ENCODE data around the gene UNC50. TPM values are rescaled to one million over a fixed set of nuclear protein-coding genes. Genes with fewer than 3 reads are reported as not detected.

UNC50 gene
- total RNA-seq, 4 donors from 2014 or later, result 12.0 to 57.9 (median 33.9) TPM

GRCh38 chr2:98632351-98632750 lies 24.0 kb downstream of the UNC50 start:
- TF ChIP-seq POLR2A (IDR thresholded peaks at IDR 0.05), result no peak
- TF ChIP-seq, protein P1, sequence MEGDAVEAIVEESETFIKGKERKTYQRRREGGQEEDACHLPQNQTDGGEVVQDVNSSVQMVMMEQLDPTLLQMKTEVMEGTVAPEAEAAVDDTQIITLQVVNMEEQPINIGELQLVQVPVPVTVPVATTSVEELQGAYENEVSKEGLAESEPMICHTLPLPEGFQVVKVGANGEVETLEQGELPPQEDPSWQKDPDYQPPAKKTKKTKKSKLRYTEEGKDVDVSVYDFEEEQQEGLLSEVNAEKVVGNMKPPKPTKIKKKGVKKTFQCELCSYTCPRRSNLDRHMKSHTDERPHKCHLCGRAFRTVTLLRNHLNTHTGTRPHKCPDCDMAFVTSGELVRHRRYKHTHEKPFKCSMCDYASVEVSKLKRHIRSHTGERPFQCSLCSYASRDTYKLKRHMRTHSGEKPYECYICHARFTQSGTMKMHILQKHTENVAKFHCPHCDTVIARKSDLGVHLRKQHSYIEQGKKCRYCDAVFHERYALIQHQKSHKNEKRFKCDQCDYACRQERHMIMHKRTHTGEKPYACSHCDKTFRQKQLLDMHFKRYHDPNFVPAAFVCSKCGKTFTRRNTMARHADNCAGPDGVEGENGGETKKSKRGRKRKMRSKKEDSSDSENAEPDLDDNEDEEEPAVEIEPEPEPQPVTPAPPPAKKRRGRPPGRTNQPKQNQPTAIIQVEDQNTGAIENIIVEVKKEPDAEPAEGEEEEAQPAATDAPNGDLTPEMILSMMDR (IDR thresholded peaks at IDR 0.05), result no peak
- Histone ChIP-seq H3K4me3 (no peak overlapping the region), H3K27me3 (no peaks in the 10 kb centered on the region), H3K27ac (no peak overlapping the region), H3K9me3 (no peaks in the 10 kb centered on the region), H3K36me3 (no peaks in the 10 kb centered on the region), H3K4me1 (no peaks in the 10 kb centered on the region)
- DNase-seq, result no peak
- intact Hi-C loops (cut with DNase I; ENCODE audit: low total_unique reads), result no loop called here

- intact Hi-C loops (cut with DNase I; ENCODE audit: low total_unique reads), result no loop called here
- Histone ChIP-seq H3K27ac (no peak overlapping the region), H3K4me3 (no peak overlapping the region), H3K27me3 (no peaks in the 10 kb centered on the region), H3K9me3 (no peaks in the 10 kb centered on the region), H3K4me1 (no peaks in the 10 kb centered on the region), H3K36me3 (no peaks in the 10 kb centered on the region)
- TF ChIP-seq POLR2A (IDR thresholded peaks at IDR 0.05), result no peak
- TF ChIP-seq, protein P1 (IDR thresholded peaks at IDR 0.05), result no peak
- no peak for DNase-seq
Observed at GRCh38 chr2:98634406-98635092, 26.2 kb downstream of the UNC50 start.

GRCh38 chr2:98637401-98638147 lies 29.2 kb downstream of the UNC50 start:
- no peak overlapping the region for H3K4me3 ChIP-seq
- intact Hi-C loops (cut with DNase I; ENCODE audit: low total_unique reads), result no loop called here
- H3K27me3 ChIP-seq, result no peaks in the 10 kb centered on the region
- DNase-seq, result no peak
- H3K36me3 ChIP-seq, result no peaks in the 10 kb centered on the region
- no peaks in the 10 kb centered on the region for H3K9me3 ChIP-seq
- no peaks in the 10 kb centered on the region for H3K4me1 ChIP-seq
- H3K27ac ChIP-seq, result no peak overlapping the region
- TF ChIP-seq POLR2A (IDR thresholded peaks at IDR 0.05), result no peak
- TF ChIP-seq, protein P1 (IDR thresholded peaks at IDR 0.05), result no peak

- Histone ChIP-seq H3K9me3 (no peaks in the 10 kb centered on the region), H3K4me3 (no peak overlapping the region), H3K36me3 (no peaks in the 10 kb centered on the region), H3K27me3 (no peaks in the 10 kb centered on the region), H3K4me1 (no peaks in the 10 kb centered on the region), H3K27ac (no peak overlapping the region)
- intact Hi-C loops (cut with DNase I; ENCODE audit: low total_unique reads), result no loop called here
- DNase-seq, result no peak
- TF ChIP-seq, protein P1 (IDR thresholded peaks at IDR 0.05), result no peak
- no peak for TF ChIP-seq POLR2A (IDR thresholded peaks at IDR 0.05)
Observed at GRCh38 chr2:98643496-98644100, 35.2 kb downstream of the UNC50 start.

DNA sequence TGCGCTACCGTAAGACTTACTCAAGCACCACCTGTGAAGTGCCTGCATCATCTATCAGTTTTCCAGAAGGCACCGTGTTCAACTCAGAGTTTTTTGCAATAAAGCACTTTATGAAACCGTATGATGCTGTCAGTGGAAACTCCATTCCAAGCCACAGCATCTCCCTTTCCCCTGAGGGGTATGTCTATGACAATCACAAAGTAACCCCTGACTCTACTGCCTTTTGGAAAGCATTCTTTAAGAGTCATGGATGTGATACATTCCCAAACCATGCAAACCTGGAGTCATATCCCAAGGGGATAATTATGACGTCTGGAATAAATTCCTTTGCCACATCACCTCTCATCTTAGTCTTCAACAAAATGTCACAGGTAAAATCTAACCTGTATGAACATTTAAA lies 39.2 kb downstream of the UNC50 start:
- no peaks in the 10 kb centered on the region for H3K9me3 ChIP-seq
- no peak overlapping the region for H3K27ac ChIP-seq
- H3K4me3 ChIP-seq, result no peak overlapping the region
- no peak for TF ChIP-seq POLR2A (IDR thresholded peaks at IDR 0.05)
- TF ChIP-seq, protein P1 (IDR thresholded peaks at IDR 0.05), result no peak
- H3K4me1 ChIP-seq, result no peaks in the 10 kb centered on the region
- H3K27me3 ChIP-seq, result no peaks in the 10 kb centered on the region
- no peak for DNase-seq
- no peaks in the 10 kb centered on the region for H3K36me3 ChIP-seq
- intact Hi-C loops (cut with DNase I; ENCODE audit: low total_unique reads), result no loop called here
